ENCODE results near the gene FOXC2. TPM values are rescaled to one million over a fixed set of nuclear protein-coding genes. Genes with fewer than 3 reads are reported as not detected.

Gene FOXC2
- total RNA-seq, 6 experiments from 2014 or later, result 0.20 TPM; not detected in 5

GRCh38 chr16:86549893-86550190 is 16.8 kb upstream of the FOXC2 start:
- peaks cover 0 to 6% (median 2%) of the 10 kb centered on the region in 4 donors for H3K4me1 ChIP-seq
- no peak overlapping the region for H3K27ac ChIP-seq
- TF ChIP-seq POLR2A (IDR thresholded peaks at IDR 0.05), result no peak
- H3K36me3 ChIP-seq, result peaks cover 0 to 23% (median 3%) of the 10 kb centered on the region in 4 donors
- H3K9me3 ChIP-seq, result no peaks in the 10 kb centered on the region
- intact Hi-C loops (cut with DNase I), result no loop called here
- no CpG with 5 or more reads among the region's 7 CpGs for WGBS (ENCODE audit: insufficient coverage, low coverage, low lambda C conversion rate, missing lambda C conversion rate)
- no peak for DNase-seq
- no peak for ATAC-seq
- no peak overlapping the region for H3K4me3 ChIP-seq
- H3K27me3 ChIP-seq, result no peaks in the 10 kb centered on the region

DNA sequence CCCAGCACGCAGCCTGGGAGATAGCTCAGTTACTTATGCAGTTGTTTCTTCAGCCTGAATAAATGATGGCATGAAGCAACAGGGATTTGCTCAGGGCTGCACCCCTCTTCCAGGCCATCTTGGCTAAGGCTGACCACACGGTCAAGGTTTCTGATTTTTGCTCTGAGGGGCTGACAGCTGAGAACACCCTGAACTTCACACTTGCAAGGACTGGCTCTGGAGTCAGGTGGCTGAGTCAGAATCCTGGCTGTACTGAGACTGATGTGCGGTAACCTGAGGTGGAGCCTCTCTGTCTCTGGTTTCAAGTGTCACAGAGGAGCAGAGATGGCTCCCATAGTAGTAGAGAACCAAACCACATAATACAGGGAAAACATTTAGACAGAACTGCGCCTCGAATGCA is 16.3 kb upstream of the FOXC2 start:
- no peak for TF ChIP-seq POLR2A (IDR thresholded peaks at IDR 0.05)
- TF ChIP-seq, protein P1, sequence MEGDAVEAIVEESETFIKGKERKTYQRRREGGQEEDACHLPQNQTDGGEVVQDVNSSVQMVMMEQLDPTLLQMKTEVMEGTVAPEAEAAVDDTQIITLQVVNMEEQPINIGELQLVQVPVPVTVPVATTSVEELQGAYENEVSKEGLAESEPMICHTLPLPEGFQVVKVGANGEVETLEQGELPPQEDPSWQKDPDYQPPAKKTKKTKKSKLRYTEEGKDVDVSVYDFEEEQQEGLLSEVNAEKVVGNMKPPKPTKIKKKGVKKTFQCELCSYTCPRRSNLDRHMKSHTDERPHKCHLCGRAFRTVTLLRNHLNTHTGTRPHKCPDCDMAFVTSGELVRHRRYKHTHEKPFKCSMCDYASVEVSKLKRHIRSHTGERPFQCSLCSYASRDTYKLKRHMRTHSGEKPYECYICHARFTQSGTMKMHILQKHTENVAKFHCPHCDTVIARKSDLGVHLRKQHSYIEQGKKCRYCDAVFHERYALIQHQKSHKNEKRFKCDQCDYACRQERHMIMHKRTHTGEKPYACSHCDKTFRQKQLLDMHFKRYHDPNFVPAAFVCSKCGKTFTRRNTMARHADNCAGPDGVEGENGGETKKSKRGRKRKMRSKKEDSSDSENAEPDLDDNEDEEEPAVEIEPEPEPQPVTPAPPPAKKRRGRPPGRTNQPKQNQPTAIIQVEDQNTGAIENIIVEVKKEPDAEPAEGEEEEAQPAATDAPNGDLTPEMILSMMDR (IDR thresholded peaks at IDR 0.05), result no peak
- peaks cover 0 to 23% (median 3%) of the 10 kb centered on the region in 4 donors for H3K36me3 ChIP-seq
- no peak overlapping the region for H3K27ac ChIP-seq
- H3K9me3 ChIP-seq, result no peaks in the 10 kb centered on the region
- ATAC-seq (no peak), DNase-seq (no peak)
- H3K4me1 ChIP-seq, result peaks cover 0 to 6% (median 2%) of the 10 kb centered on the region in 4 donors
- H3K4me3 ChIP-seq, result no peak overlapping the region
- 100% methylated on average over 2 of the region's 5 CpGs for WGBS (ENCODE audit: insufficient coverage, low coverage, low lambda C conversion rate, missing lambda C conversion rate)
- H3K27me3 ChIP-seq, result no peaks in the 10 kb centered on the region
- intact Hi-C loops (cut with DNase I), result no loop called here

GRCh38 chr16:86553356-86553755 is 13.3 kb upstream of the FOXC2 start:
- H3K27ac ChIP-seq, result no peak overlapping the region
- TF ChIP-seq, protein P1 (IDR thresholded peaks at IDR 0.05), result no peak
- no peak for TF ChIP-seq POLR2A (IDR thresholded peaks at IDR 0.05)
- H3K9me3 ChIP-seq, result no peaks in the 10 kb centered on the region
- no peaks in the 10 kb centered on the region for H3K36me3 ChIP-seq
- H3K27me3 ChIP-seq, result no peaks in the 10 kb centered on the region
- H3K4me3 ChIP-seq, result no peak overlapping the region
- WGBS (ENCODE audit: insufficient coverage, low coverage, low lambda C conversion rate, missing lambda C conversion rate), result 100% methylated on average over 1 of the region's 22 CpGs
- DNase-seq (no peak), ATAC-seq (no peak)
- intact Hi-C loops (cut with DNase I), result no loop called here
- peaks cover 0 to 10% (median 4%) of the 10 kb centered on the region in 4 donors for H3K4me1 ChIP-seq

- Histone ChIP-seq H3K4me3 (peak overlapping the region; percentile 77 to 95 (median 88)), H3K36me3 (no peaks in the 10 kb centered on the region), H3K27me3 (no peaks in the 10 kb centered on the region), H3K4me1 (peaks cover 0 to 10% (median 4%) of the 10 kb centered on the region in 4 donors), H3K27ac (peak overlapping the region; percentile 73 to 84 (median 76)), H3K9me3 (no peaks in the 10 kb centered on the region)
- ATAC-seq, result no peak
- no peak for DNase-seq
- TF ChIP-seq, protein P1 (IDR thresholded peaks at IDR 0.05), result no peak
- no peak for TF ChIP-seq POLR2A (IDR thresholded peaks at IDR 0.05)
- WGBS (ENCODE audit: insufficient coverage, low coverage, low lambda C conversion rate, missing lambda C conversion rate), result 5% methylated on average over 10 of the region's 10 CpGs
- intact Hi-C loops (cut with DNase I), result no loop called here
These were observed 12.1 kb upstream of the FOXC2 start for GRCh38 chr16:86554599-86554916.

- 5% methylated on average over 25 of the region's 70 CpGs for WGBS (ENCODE audit: insufficient coverage, low coverage, low lambda C conversion rate, missing lambda C conversion rate)
- intact Hi-C loops (cut with DNase I), result no loop called here
- H3K27ac ChIP-seq, result peak within 1 kb of the TSS; percentile 73 to 84 (median 76)
- peaks cover 0 to 10% (median 4%) of the 10 kb centered on the region in 4 donors for H3K4me1 ChIP-seq
- no peaks in the 10 kb centered on the region for H3K9me3 ChIP-seq
- DNase-seq (peak; percentile 94 to 95 (median 94)), ATAC-seq (peak; percentile 94 to 99 (median 98))
- peak within 1 kb of the TSS; percentile 77 to 95 (median 88) for H3K4me3 ChIP-seq
- no peaks in the 10 kb centered on the region for H3K36me3 ChIP-seq
- TF ChIP-seq POLR2A (IDR thresholded peaks at IDR 0.05), result peak; percentile 64
- TF ChIP-seq, protein P1 (IDR thresholded peaks at IDR 0.05), result no peak
- no peaks in the 10 kb centered on the region for H3K27me3 ChIP-seq
These were observed 11.5 kb upstream of the FOXC2 start, which contains the start of gene MTHFSD for GRCh38 chr16:86554917-86555703. MTHFSD (minus strand) TSS chr16:86555235; CDS start chr16:86555184, 51 bp downstream.
